ENCODE measurements around the gene NDUFAF2.
"Not testable (repeated sequence)": the region's sequence is repeated elsewhere in the genome, so short reads cannot be mapped to it uniquely, and the experiment has no call there.

Gene NDUFAF2

GRCh38 chr5:61184708-61185107 is 239.7 kb downstream of the NDUFAF2 start:
- no peak for DNase-seq

- no peak for DNase-seq
These were observed 241.6 kb downstream of the NDUFAF2 start for GRCh38 chr5:61186634-61187033.

- DNase-seq = not testable (repeated sequence)
These were observed 242.3 kb downstream of the NDUFAF2 start for GRCh38 chr5:61187352-61187751.

GRCh38 chr5:61187826-61188225 is 242.8 kb downstream of the NDUFAF2 start:
- not testable (repeated sequence) for DNase-seq

- no peak for DNase-seq
These were observed 253.6 kb downstream of the NDUFAF2 start for GRCh38 chr5:61198606-61199005.

- no peak for DNase-seq
These were observed 255.7 kb downstream of the NDUFAF2 start for GRCh38 chr5:61200582-61201155.

GRCh38 chr5:61202213-61202612 is 257.2 kb downstream of the NDUFAF2 start:
- no peak for DNase-seq

Measured in NCI-H82 (cell line).